ENCODE results near the gene ABCC10. TPM values are rescaled to one million over a fixed set of nuclear protein-coding genes. Genes with fewer than 3 reads are reported as not detected.

The ABCC10 gene
- total and polyA plus RNA-seq, 12 donors = 7.1 to 44.3 (median 10.9) TPM

GRCh38 chr6:43467752-43468151, 40.4 kb downstream of the ABCC10 start:
- H3K27me3 ChIP-seq = peaks cover 0 to 17% (median 5%) of the 10 kb centered on the region in 7 donors
- WGBS, 2 donors = 31 to 47% methylated on average over 4 of the region's 4 CpGs
- peak; percentile 35 to 74 (median 64) for ATAC-seq
- no peak overlapping the region for H3K4me3 ChIP-seq
- intact Hi-C loops (cut with DNase I) = loop anchor here in 1 of 10 donors (5.0 kb wide), 1 partner anchor 40 kb away; no protein-coding TSS in a partner anchor
- no peak for TF ChIP-seq CTCF (IDR thresholded peaks at IDR 0.05)
- no peaks in the 10 kb centered on the region for H3K9me3 ChIP-seq
- peaks cover 0 to 37% (median 5%) of the 10 kb centered on the region in 9 donors for H3K4me1 ChIP-seq
- no peak for DNase-seq
- H3K27ac ChIP-seq = peak overlapping the region in 6 of 10 donors; percentile 71 to 90 (median 80)
- no peaks in the 10 kb centered on the region for H3K36me3 ChIP-seq

GRCh38 chr6:43468240-43468639, 40.9 kb downstream of the ABCC10 start:
- WGBS, 2 donors = 36 to 51% methylated on average over 4 of the region's 4 CpGs
- H3K4me3 ChIP-seq = no peak overlapping the region
- H3K36me3 ChIP-seq = no peaks in the 10 kb centered on the region
- intact Hi-C loops (cut with DNase I) = loop anchor here in 1 of 10 donors (5.0 kb wide), 1 partner anchor 39 kb away; no protein-coding TSS in a partner anchor
- TF ChIP-seq CTCF (IDR thresholded peaks at IDR 0.05) = no peak
- DNase-seq = no peak
- peak in 5 of 8 donors; percentile 18 to 58 (median 26) for ATAC-seq
- no peaks in the 10 kb centered on the region for H3K9me3 ChIP-seq
- H3K27ac ChIP-seq = peak overlapping the region in 7 of 10 donors; percentile 39 to 90 (median 75)
- peaks cover 0 to 37% (median 5%) of the 10 kb centered on the region in 9 donors for H3K4me1 ChIP-seq
- peaks cover 0 to 12% (median 4%) of the 10 kb centered on the region in 7 donors for H3K27me3 ChIP-seq

GRCh38 chr6:43468748-43469681, 41.7 kb downstream of the ABCC10 start:
- Histone ChIP-seq H3K4me1 (peaks cover 0 to 37% (median 5%) of the 10 kb centered on the region in 9 donors), H3K27me3 (peaks cover 0 to 6% (median 0%) of the 10 kb centered on the region in 7 donors), H3K9me3 (no peaks in the 10 kb centered on the region), H3K27ac (peak overlapping the region in 9 of 10 donors; percentile 28 to 90 (median 73)), H3K36me3 (no peaks in the 10 kb centered on the region), H3K4me3 (no peak overlapping the region)
- 50 to 59% methylated on average over 13 of the region's 13 CpGs for WGBS, 2 donors
- ATAC-seq = peak; percentile 77 to 95 (median 88)
- intact Hi-C loops (cut with DNase I) = loop anchor here in 1 of 10 donors (5.0 kb wide), 1 partner anchor 38 kb away; no protein-coding TSS in a partner anchor
- TF ChIP-seq CTCF (IDR thresholded peaks at IDR 0.05) = no peak
- peak; percentile 45 to 51 for DNase-seq

- intact Hi-C loops (cut with DNase I) = loop anchor here in 1 of 10 donors (5.0 kb wide), 1 partner anchor 37 kb away; no protein-coding TSS in a partner anchor
- 92 to 94% methylated on average over 7 of the region's 7 CpGs for WGBS, 2 donors
- Histone ChIP-seq H3K27me3 (peaks cover 0 to 3% (median 0%) of the 10 kb centered on the region in 7 donors), H3K4me1 (peaks cover 0 to 37% (median 5%) of the 10 kb centered on the region in 9 donors), H3K36me3 (no peaks in the 10 kb centered on the region), H3K27ac (peak overlapping the region in 3 of 10 donors; percentile 75 to 90 (median 87)), H3K4me3 (no peak overlapping the region), H3K9me3 (no peaks in the 10 kb centered on the region)
- no peak for ATAC-seq
- TF ChIP-seq CTCF (IDR thresholded peaks at IDR 0.05) = no peak
- no peak for DNase-seq
These were observed 42.6 kb downstream of the ABCC10 start for GRCh38 chr6:43469947-43470346.

Data from heart right ventricle (tissue), 16 donors.